Adipocyte (in vitro differentiated cells): Measurements from ENCODE around the gene GTPBP2.
A peak's percentile ranks its signal among the peaks of the same experiment; 100 is the strongest.

Source experiments
- DNase-seq: peaks from one replicate; pipeline ENCODE4 v3.0.0-alpha.2; 2015; ENCODE audit warnings: low read depth
- H3K27me3 ChIP-seq: replicated peaks from 2 replicates; pipeline ENCODE4 v1.7.0; 2013; ENCODE audit warnings: mild to moderate bottlenecking, low read length, moderate library complexity; ENCODE audit not compliant: control insufficient read depth, insufficient read depth
- H3K36me3 ChIP-seq: 2 replicates; pipeline ENCODE4 v1.7.0; 2013; ENCODE audit warnings: low read length, mild to moderate bottlenecking, moderate library complexity; ENCODE audit not compliant: control insufficient read depth, insufficient read depth, severe bottlenecking
- H3K4me1 ChIP-seq: 2 replicates; pipeline ENCODE4 v1.7.0; 2013; ENCODE audit warnings: mild to moderate bottlenecking, low read length, moderate library complexity; ENCODE audit not compliant: control insufficient read depth, insufficient read depth
- H3K4me3 ChIP-seq: 2 replicates; pipeline ENCODE4 v1.7.0; 2013; ENCODE audit warnings: mild to moderate bottlenecking, low read length, moderate library complexity
- H3K9ac ChIP-seq: 2 replicates; pipeline ENCODE4 v1.7.0; 2013; ENCODE audit warnings: mild to moderate bottlenecking, low read length, moderate library complexity
- H3K9me3 ChIP-seq: 2 replicates; pipeline ENCODE4 v1.7.0; 2013; ENCODE audit warnings: mild to moderate bottlenecking, low read length, moderate library complexity; ENCODE audit not compliant: control insufficient read depth

Gene GTPBP2

DNA sequence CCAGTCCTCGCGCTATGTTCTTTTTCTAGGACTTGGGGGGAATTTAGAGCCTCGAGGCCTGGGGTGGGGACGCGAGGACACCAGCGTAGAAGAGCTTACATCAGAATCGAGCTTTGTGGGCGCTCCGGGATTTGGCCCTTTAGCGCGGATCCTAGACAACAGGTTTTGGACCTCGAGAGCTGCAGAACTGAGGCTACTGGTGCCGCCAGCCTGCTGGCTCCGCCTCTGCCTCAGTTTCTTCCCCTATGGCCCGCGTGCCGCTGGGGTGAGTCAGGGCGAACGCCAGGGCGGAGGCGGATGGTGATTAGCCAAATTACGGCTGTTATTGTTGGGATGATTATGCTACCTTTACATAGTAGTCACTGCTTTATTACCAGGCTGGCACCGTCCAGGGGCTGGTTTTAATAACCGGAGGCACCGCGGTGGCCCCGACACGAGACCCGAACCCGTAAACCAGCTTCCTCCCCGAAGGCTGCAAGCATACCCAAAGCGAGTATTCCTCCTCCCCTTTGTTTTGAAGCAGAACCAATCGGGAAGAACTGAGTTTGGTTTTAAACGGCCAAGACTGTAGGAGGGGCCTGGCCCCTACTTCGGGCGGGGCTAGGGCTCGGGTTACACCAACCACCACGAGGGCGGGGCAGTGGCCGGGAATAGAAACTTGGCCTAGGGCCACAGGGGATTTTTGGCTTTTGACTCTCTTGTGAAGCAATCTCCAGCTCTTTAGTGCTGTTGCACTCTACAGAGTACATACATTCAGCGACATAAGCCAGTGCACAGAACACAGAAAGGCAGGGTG, 639 bp upstream of the GTPBP2 start:
- H3K4me3 ChIP-seq: peak overlapping the region; percentile 94
- peak overlapping the region; percentile 92 for H3K9ac ChIP-seq
- no peaks in the 10 kb centered on the region for H3K27me3 ChIP-seq
- DNase-seq: peak; percentile 99
- H3K36me3 ChIP-seq: peaks cover 17% of the 10 kb centered on the region
- peaks cover 27% of the 10 kb centered on the region for H3K4me1 ChIP-seq
- no peaks in the 10 kb centered on the region for H3K9me3 ChIP-seq

DNA sequence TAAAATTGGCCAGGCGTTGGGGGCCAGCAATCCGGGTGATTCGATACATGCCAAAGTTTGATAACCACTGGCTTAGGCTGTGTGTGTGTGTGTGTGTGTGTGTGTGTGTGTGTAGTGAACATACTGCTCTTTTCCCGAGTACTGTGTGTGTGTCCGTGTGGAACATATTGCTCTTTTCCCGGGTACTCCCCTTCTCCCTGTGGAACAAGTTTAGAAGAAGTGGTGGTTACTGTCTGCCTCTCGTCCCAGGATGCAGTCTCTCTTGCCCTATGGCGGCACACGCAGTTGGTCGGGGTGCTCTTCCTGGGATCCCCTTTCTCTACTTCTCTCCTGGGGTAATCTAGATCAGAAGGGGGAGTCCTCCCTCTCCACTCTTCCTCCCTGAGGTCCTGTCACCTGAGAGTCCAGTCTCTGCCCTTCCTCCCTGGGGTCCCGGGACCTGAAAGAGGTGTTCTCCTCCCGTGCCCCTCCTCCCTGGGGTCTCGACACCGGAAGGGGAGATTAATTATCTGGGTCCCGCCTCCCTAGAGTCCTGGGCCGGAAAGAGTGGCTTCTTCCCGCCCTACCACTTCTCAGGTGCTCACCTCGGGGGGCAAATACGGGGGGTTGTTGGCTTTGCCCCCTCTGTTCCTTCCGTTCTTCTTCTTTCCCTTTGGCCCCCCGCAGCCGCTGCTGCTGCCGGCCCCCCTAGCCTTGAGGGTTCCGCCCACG, 516 bp downstream of the GTPBP2 start:
- no peaks in the 10 kb centered on the region for H3K9me3 ChIP-seq

GRCh38 chr6:43627008-43627825, 1.8 kb downstream of the GTPBP2 start:
- Histone ChIP-seq H3K4me3 (peak overlapping the region; percentile 100), H3K27me3 (no peaks in the 10 kb centered on the region), H3K9ac (peak overlapping the region; percentile 99), H3K4me1 (peaks cover 27% of the 10 kb centered on the region), H3K9me3 (no peaks in the 10 kb centered on the region), H3K36me3 (peaks cover 42% of the 10 kb centered on the region)
- DNase-seq: peak; percentile 96

More for the DNA sequence above, 516 bp downstream of the GTPBP2 start:
- DNase-seq: peak; percentile 67
- Histone ChIP-seq H3K36me3 (peaks cover 28% of the 10 kb centered on the region), H3K4me1 (peaks cover 27% of the 10 kb centered on the region), H3K27me3 (no peaks in the 10 kb centered on the region), H3K9ac (peak overlapping the region; percentile 99), H3K4me3 (peak overlapping the region; percentile 100)

- no peak overlapping the region for H3K4me3 ChIP-seq
- H3K27me3 ChIP-seq: no peaks in the 10 kb centered on the region
- peaks cover 27% of the 10 kb centered on the region for H3K4me1 ChIP-seq
- H3K36me3 ChIP-seq: peaks cover 59% of the 10 kb centered on the region
- no peaks in the 10 kb centered on the region for H3K9me3 ChIP-seq
- DNase-seq: no peak
- H3K9ac ChIP-seq: no peak overlapping the region
Measured at GRCh38 chr6:43625393-43625992, 3.6 kb downstream of the GTPBP2 start.

DNA sequence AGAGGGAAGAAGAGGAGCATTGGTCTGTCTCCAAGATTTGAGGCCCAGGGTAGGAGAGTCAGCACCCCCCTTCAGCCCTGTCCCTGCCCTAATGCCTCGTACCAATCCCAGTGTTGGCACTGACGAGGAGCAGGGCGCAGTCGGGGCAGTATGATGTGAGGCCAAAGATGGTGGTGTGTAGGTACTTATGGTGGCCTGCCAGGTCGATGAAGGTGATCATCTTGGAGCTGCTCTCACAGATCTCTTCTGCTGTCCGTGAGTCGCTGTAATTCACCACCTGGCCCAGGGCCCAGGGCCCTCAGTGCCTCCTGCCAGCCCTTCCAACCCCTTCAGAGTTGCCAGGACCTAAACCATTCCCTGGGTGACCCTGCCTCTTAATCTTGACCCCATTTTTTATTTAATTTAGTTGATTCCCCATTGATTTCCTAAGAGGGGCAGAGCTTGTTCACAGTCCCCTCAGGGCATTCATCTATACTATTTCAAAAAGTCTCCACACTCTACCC, 4.2 kb downstream of the GTPBP2 start:
- no peak for DNase-seq
- Histone ChIP-seq H3K4me1 (peaks cover 22% of the 10 kb centered on the region), H3K36me3 (peaks cover 65% of the 10 kb centered on the region), H3K9me3 (no peaks in the 10 kb centered on the region), H3K27me3 (no peaks in the 10 kb centered on the region), H3K9ac (peak overlapping the region; percentile 17), H3K4me3 (no peak overlapping the region)

DNA sequence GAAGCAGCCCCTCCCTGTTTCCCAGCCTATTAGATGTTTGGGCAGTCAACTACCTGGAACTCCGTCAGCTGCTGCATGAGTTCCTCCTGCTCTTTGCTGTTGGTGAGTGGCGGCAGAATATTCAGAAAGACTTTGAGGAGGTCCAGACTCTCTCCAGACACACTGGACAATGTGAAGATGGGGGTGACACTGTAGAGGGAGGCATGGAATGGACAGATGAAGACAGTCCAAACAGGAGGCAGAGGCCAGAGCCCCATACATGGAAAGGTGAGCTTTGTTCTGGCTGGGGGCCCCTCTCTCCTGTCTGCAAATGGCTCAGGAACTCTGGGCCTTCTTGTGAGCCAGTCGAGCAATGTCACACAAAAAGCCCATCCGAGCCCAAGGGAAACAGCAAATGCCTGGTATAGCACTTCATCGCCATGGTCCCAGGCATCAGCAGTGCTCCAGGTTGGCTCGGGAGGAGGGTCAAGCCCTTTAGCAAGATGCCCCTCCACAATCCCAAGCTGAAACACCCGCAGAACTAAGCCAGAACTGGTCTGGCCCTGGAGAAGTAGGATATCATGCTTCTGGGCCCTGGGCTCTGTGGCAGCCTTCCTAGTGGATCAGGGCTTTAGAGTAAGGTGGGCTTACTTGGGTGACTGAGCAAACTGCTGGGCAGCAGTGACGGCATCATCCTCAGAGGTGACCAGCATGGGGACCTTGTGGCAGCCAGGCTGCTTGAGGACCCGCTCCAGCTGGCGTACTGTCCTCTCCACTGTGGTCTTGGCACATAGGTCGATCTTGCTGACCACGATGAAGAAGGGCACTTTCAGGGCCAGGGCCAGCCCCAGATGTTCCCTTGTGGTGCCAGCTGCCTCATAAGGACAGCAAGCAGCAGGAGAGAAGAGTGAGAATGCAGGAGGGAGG, 4.9 kb downstream of the GTPBP2 start:
- no peaks in the 10 kb centered on the region for H3K9me3 ChIP-seq
- H3K4me3 ChIP-seq: no peak overlapping the region
- H3K27me3 ChIP-seq: no peaks in the 10 kb centered on the region
- H3K4me1 ChIP-seq: peaks cover 22% of the 10 kb centered on the region
- no peak for DNase-seq
- H3K36me3 ChIP-seq: peaks cover 71% of the 10 kb centered on the region
- H3K9ac ChIP-seq: peak overlapping the region; percentile 17

DNA sequence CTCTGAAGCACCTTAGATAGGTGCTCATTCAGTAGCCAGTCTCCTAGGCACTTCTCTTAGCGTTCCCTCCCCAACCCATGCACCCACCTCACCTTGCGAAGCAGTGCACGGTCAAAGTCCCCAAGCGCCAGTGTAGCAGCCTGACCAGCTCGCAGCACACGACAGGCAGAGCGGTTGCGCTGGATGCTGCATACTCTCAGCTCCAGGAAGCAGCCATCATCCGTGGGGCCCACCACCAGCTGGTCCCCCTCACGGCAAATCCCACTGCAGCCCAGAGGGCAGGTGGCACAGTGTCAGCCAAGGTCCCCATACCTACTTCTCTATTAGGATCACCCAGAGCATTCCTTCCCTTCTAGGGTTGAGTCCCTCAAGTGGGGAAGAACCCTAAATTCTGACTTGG, 6.5 kb downstream of the GTPBP2 start:
- no peaks in the 10 kb centered on the region for H3K27me3 ChIP-seq
- peaks cover 17% of the 10 kb centered on the region for H3K4me1 ChIP-seq
- no peaks in the 10 kb centered on the region for H3K9me3 ChIP-seq
- H3K36me3 ChIP-seq: peaks cover 75% of the 10 kb centered on the region
- H3K9ac ChIP-seq: peak overlapping the region; percentile 14
- no peak for DNase-seq
- H3K4me3 ChIP-seq: no peak overlapping the region

DNA sequence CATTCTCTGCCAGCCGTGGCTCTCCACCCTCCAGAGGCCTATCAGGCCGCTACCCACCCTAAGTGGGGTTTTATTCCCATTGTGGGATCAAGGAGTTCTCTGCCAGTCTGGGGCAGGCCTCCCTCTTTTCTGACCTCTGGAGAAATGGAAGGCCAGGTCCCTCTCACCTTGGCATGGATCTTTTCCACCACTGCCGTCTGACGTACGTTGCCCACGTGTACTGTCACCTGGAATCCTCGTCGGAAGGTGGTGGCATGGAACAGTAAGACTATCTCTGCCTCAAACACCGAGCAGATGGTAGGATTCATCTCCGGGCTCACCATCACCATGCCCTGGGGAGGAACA, 7.3 kb downstream of the GTPBP2 start:
- Histone ChIP-seq H3K9ac (no peak overlapping the region), H3K36me3 (peaks cover 75% of the 10 kb centered on the region), H3K4me3 (no peak overlapping the region), H3K9me3 (no peaks in the 10 kb centered on the region), H3K4me1 (peaks cover 9% of the 10 kb centered on the region), H3K27me3 (no peaks in the 10 kb centered on the region)
- no peak for DNase-seq

DNA sequence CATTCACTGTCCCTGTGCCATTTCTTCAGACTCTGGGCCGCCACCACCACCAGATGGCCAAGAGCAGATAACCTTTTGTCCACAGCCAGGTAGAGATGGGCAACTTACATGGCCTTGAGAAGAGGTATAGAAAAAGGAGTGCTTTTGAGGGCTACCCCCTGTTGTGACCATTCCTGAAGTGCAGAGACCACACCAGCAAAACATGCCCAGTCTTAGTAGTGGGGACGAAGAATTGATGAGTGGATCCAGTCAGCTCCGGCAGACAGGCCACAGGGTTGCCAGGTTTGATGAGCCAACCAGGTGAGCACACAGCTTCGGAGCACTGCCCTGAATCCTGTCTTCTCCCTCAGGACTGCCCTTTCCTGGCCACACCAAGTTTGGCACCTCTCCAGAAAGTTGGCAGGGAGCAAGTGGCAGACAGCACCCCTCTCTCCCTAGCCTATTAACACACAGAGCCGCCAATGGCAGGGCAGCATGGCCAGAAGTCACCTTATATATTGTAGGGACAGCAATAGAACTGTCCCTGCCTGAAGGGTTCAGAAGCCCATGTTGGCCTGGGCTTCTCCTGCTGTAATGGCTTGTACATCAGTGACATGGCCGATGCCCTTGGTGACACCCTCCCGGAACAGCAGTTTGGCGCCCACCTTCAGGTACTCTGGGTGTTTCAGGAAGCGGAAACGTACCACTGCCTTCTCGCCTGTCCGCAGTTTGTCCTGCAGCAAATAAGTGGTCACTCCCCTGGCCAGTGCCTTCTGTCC, 7.8 kb downstream of the GTPBP2 start:
- H3K4me3 ChIP-seq: no peak overlapping the region
- H3K27me3 ChIP-seq: no peaks in the 10 kb centered on the region
- H3K36me3 ChIP-seq: peaks cover 74% of the 10 kb centered on the region
- H3K4me1 ChIP-seq: peaks cover 4% of the 10 kb centered on the region
- DNase-seq: no peak
- H3K9ac ChIP-seq: no peak overlapping the region
- H3K9me3 ChIP-seq: no peaks in the 10 kb centered on the region
